NCI-H1694 (cell line): Measurements from ENCODE around the gene MPP2.
"Not testable (repeated sequence)": the region's sequence is repeated elsewhere in the genome, so short reads cannot be mapped to it uniquely, and the experiment has no call there.

Source experiments
- DNase-seq: peaks from one replicate; lab custom pipeline; 2025; lab: John Stamatoyannopoulos, UW

MPP2 gene

DNA sequence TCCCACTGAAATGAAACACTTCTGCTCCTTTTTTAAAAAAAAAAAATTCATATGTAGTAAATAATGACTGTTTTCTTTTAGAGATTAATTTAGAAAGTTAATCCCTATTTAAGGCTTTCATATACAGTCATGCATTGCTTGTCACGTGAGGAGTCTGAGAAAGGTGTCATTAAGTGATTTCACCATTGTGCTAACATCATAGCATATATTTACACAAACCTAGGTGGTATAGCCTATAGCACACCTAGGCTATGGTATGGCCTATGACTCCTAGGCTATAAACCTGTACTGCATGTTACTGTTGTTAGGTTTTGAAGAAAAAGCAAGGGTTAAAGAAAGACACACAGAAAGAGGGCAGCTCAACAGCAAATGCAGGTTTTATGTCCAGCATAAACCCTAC lies 21.3 kb upstream of the MPP2 start:
- no peak for DNase-seq

GRCh38 chr17:43927929-43928328 lies 20.6 kb upstream of the MPP2 start:
- DNase-seq = not testable (repeated sequence)

DNA sequence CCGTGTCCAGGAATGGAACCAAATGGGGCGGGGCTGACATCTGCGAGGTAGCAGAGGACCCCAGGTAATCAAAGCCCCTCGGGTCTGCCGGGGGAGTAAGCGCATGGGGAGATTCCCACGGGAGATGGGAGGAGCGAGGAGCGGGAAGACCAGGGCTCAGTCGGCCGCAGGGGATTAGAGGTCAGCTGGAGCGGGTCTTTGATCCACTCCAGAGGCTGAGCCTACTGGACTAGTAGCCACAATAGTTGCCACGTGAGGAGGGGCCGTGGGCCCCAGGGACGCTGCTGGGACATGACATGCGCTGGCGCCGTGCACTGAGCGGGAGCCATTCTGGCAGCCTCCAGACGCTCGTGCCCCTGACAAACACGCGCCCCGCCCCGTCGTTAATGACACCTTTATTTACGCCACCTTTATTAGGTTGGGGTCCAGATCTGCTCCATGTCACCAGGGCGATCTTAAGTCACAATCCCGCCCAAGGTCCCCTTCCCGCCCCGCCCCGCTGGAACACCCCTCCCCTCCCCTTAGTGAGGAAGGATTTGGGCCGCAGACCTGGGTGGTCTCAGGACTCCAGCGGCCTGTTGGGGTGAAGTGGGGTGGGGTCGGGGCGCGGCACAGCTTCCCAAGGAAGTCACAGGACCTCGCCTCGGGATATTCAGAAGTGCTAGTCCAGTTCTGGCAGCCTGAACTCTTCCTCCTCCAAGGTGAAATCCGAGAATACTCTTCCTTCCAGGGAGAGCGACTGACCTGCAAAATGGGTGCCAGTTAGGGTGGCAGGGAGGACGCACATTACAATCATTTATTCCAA lies 19.9 kb upstream of the MPP2 start:
- DNase-seq = no peak

GRCh38 chr17:43924558-43924957 lies 17.2 kb upstream of the MPP2 start:
- no peak for DNase-seq

GRCh38 chr17:43920500-43921095 lies 13.3 kb upstream of the MPP2 start:
- no peak for DNase-seq

DNA sequence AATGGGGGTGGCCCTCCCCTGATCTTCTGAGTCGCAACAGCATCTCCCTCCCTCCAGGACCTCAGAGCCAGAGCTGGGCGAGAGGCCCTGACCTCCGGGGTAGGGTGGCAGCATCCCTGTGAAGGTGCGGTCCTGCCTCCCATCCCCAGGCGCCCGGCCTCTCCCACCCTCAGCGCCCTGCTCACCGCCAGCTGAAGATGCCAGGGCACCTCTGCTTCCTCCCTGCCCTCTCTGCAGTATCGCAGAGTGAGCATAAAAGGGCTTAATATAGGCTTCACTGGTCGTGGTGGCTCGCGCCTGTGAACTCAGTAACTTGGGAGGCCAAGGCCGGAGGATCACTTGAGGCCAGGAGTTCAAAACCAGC lies 10.7 kb upstream of the MPP2 start:
- DNase-seq = no peak

- DNase-seq = no peak
Observed at GRCh38 chr17:43917348-43918025, 10.2 kb upstream of the MPP2 start.

DNA sequence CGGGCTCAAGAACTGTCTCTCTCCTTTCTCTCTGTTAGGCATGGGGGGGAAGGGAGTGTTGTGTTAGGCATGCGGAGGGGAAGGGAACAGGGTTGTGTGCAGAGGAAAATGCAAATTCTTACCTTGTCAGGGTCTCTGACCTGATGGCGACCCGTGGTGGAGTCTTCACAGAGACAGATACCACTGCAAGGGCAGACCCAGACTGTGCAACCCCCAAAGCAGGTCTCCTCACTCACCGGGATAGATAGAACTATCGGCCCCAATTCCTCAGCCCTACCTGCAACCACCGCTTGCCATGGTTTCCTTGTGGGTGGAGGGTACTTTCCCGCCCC lies 9.6 kb upstream of the MPP2 start:
- no peak for DNase-seq

DNA sequence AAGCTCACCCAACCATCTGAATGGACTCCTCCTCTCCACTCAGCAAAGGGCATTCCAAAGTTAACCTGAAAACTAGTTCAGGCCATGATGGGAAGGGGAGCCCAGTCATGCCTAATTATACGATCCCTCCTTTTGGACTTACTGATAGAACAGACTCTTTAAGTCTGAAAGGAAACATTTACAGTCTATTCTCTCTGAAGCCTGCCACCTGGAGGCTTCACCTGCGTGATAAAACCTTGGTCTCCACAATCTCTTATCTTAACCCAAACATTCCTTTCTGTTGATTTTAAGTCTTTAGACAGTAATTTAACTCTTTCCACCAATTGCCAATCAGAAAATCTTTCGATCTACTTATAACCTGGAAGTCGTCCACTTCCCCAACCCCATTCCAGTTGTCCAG lies 9.0 kb upstream of the MPP2 start:
- DNase-seq = no peak

GRCh38 chr17:43915559-43915958 lies 8.2 kb upstream of the MPP2 start:
- no peak for DNase-seq

GRCh38 chr17:43914451-43914850 lies 7.1 kb upstream of the MPP2 start:
- DNase-seq = no peak

GRCh38 chr17:43913584-43913983 lies 6.2 kb upstream of the MPP2 start:
- DNase-seq = no peak

DNA sequence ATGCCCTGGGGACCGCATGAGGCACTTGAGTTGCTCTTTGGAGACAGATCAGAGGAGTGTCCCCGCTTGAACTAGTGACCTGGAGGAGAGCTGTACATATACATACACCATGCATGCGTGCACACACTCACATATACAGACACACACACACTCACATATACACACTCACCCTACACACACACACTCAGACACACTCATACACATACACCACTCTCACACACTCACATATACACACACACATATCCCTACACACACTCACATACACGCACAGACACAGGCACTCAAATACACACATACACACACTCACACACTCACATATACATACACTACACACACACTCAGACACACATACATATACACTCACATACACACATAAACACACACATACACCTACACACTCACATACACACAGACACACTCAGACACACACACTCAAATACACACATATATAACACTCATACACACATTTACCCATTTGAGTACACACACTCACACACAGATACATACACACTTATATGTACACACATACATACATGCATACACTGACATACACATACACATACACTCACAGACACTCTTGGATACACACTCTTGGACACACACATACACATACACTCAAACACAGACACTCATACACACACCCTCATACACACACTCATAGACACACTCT lies 5.4 kb upstream of the MPP2 start:
- DNase-seq = no peak

- no peak for DNase-seq
Observed at GRCh38 chr17:43911904-43912303, 4.6 kb upstream of the MPP2 start.

DNA sequence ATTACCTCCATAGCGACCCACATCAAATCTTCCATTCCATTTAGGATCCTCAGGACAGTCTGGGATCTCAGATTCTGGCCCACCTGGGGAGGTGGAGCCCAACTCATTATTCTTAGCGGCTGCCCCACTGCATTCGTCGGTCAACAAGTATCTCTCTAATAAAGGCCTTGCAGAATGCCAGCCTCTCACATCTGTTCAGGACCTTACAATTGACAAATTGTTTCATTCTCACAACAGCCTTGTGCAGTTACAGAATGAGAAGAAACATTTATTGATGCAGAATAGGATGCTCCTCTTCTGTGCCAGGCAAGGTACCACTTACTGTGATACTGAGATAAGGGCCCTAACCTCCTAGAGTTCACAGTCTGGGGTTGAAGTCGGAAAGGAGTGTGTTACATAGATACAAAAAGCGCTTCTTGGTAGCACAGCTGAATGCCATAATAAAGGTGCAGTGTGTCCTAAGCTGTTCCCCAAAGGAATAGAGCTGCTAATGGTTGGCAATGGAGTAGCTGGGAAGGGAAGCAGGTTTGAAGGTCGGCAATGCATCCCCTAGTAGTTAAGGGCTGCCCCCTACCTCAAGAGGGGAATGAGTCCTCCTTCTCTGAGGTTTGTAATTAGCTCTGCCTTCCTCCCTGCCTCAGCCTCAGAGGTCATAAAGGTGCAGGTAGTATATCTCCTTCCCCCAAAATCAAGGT lies 2.3 kb upstream of the MPP2 start:
- DNase-seq = no peak

GRCh38 chr17:43907998-43908721 lies 824 bp upstream of the MPP2 start:
- peak; percentile 79 for DNase-seq

DNA sequence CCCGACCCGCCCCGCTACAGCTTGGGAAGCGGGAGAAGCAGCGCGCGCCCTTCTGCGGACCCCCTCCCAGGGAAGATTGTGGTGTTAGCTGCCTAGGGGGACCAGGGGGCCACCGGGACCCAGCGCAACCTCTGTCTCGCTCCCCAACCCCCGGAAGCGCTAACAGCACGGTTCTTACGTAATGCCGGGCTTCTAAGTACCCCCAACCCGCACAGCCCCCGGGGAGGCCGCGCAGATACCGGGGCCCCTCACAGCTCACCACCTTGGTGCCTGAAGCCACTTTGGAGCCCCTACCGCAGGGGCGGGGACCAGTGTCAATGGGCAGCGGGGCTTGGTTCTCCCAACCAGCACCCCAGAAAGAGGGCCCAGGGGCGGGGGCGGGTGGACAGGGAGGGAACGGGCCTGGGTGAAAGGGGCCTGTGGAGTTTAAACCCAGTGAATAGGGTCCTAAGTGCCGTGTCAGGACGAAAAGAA lies 348 bp downstream of the MPP2 start:
- DNase-seq = no peak

DNA sequence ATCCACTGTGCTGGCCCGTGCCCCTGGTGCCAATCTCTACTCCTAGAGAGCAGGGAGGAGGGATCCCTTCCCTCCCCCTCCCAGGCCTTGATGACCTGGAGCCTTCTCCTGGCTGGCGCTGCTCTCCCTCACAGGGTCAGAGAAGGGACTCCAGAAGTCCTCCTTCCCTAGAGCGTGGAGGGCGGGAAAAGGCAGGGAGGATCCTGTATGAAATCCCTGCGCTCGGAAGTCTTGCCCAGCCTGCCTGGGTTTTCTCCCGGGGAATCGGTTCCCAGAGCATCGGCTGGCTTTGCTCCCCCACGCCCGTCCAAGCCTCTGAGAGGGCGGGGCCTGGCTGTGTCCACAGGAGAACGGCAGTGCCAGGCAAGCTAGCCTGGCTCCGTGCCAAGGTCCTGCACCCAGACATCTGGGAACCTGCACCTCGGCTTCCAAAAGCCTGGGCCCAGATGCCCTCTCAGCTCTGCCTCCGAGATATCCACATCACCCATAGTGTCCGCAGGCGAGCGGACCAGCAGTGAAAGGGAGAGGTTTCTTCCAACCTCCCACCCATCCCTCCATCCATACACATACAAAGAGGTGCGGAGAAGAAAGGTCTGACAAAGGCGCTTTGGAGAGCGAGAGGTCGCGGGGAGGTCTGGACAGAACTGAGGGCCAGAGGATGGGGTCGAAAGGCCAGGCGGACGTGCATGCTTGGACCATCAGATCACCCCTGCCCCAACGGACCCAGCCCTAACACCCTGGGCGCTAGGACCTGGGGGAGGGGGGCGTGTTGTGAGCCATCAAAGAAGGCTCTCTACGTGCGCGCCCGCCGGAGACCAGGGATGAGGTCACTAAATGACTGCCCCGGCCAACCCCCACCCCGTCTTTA lies 1.1 kb downstream of the MPP2 start:
- peak; percentile 64 for DNase-seq

GRCh38 chr17:43905400-43905984 lies 1.8 kb downstream of the MPP2 start:
- DNase-seq = peak; percentile 45
